Skeletal muscle satellite cell (primary cell): ENCODE measurements around the gene LDB2.

Experiments
- H3K27me3 ChIP-seq: 2 replicates; pipeline ENCODE4 v1.7.0; 2013; ENCODE audit warnings: low read length; ENCODE audit not compliant: control insufficient read depth, insufficient read depth
- H3K36me3 ChIP-seq: 2 replicates; pipeline ENCODE4 v1.7.0; 2013; ENCODE audit warnings: mild to moderate bottlenecking, control low read depth, low read length; ENCODE audit not compliant: insufficient read depth
- H3K4me1 ChIP-seq: 2 replicates; pipeline ENCODE4 v1.7.0; 2013; ENCODE audit warnings: low read length; ENCODE audit not compliant: control insufficient read depth, insufficient read depth
- H3K4me2 ChIP-seq: 2 replicates; pipeline ENCODE4 v1.7.0; 2013; ENCODE audit warnings: mild to moderate bottlenecking, low read length
- H3K4me3 ChIP-seq: 2 replicates; pipeline ENCODE4 v1.7.0; 2013; ENCODE audit warnings: low read length
- H3K9ac ChIP-seq: 2 replicates; pipeline ENCODE4 v1.7.0; 2013; ENCODE audit warnings: mild to moderate bottlenecking, low read depth, low read length, moderate library complexity
- H3K9me3 ChIP-seq: replicated peaks from 2 replicates; pipeline ENCODE4 v1.7.0; 2013; ENCODE audit warnings: mild to moderate bottlenecking, control low read depth, low read length

Gene LDB2

DNA sequence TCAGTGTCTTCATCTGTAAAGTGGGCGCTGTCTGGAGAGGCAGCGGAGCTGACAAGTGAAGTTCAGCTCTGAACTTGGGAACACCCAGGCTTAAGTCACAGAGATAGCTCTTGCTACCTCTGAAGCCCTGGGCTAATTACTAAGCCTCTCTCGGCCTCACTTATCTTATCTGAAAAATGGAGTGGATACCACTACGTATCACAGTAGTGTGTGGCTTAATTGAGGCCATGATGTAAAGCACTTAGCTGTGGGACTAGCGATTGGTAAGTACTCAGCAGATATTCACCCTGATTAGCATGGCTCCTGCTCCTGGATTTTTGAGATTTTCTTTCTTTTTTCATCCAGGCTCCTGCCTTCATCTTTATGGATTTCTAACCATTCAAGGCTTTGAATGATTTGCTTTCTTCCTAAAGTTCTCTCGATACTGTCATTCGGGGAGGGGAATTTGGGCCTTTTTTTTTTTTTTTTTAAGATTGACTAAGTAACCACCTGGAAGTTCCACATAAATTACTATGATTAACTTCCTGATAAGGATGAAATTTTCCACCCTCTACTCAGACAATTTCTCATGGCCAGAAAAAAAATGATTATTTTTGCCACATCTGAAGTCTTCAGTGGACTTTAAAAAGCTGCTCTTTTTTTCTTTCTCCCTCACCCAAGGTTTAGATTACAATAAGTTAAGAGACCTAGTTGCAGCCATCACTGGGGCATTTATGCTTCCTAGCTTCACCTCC lies 17.1 kb downstream of the LDB2 start:
- Histone ChIP-seq H3K9ac (no peak overlapping the region), H3K4me2 (no peak overlapping the region), H3K4me1 (no peaks in the 10 kb centered on the region), H3K4me3 (no peak overlapping the region), H3K9me3 (no peaks in the 10 kb centered on the region), H3K36me3 (no peaks in the 10 kb centered on the region), H3K27me3 (no peaks in the 10 kb centered on the region)

DNA sequence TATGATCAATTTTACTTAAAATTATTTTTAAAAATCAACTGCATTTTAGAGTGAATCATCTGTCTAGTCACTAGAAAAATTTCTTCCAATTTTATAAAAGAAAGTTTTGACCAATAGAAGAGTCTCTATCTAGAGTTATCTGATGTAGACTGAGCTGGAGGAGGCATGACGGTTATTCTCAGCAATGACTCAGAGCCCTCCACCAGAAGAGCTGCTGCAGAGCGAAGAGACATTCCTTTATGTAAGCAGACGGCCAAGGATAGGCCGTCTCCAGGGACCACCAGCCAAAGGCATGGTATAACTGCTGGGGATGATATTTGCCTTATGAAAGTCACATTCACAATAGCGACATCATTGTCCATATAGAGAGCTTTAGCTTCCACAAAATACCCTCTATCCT lies 23.0 kb downstream of the LDB2 start:
- Histone ChIP-seq H3K9ac (no peak overlapping the region), H3K4me2 (no peak overlapping the region), H3K36me3 (no peaks in the 10 kb centered on the region), H3K27me3 (no peaks in the 10 kb centered on the region), H3K9me3 (no peaks in the 10 kb centered on the region), H3K4me1 (no peaks in the 10 kb centered on the region), H3K4me3 (no peak overlapping the region)

DNA sequence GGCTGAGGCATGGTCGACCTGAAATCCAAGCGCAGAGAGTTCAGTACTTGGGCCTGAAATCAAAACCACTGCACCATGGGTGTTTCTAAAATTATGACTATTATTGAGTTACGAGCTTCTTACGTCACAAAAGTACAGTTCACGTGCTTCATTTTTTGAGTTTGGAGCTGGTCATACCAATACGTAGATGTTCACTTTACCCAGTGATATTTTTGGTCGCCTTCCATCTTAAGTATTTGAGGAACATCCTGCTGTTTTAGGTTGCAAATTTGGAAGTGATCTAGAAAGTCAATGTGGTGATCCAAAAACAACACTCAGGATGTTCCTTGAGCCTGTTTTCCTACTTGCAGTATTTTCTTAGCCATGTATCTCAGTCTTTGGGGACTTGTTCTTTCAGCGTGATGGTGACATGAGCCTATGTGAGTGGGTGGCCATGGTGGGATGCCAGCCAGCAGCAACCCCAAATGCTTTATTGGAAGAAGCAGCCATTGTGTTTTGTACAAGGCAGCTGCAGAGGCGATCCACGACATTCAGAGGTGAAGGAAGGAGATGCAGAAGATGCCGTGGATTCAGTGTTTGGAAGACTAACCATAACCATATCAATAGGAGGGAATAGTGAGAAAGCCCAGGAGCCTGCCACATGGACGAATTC lies 28.7 kb downstream of the LDB2 start:
- Histone ChIP-seq H3K4me2 (no peak overlapping the region), H3K9ac (no peak overlapping the region), H3K27me3 (no peaks in the 10 kb centered on the region), H3K9me3 (peaks cover 3% of the 10 kb centered on the region), H3K4me3 (no peak overlapping the region), H3K36me3 (no peaks in the 10 kb centered on the region), H3K4me1 (no peaks in the 10 kb centered on the region)

DNA sequence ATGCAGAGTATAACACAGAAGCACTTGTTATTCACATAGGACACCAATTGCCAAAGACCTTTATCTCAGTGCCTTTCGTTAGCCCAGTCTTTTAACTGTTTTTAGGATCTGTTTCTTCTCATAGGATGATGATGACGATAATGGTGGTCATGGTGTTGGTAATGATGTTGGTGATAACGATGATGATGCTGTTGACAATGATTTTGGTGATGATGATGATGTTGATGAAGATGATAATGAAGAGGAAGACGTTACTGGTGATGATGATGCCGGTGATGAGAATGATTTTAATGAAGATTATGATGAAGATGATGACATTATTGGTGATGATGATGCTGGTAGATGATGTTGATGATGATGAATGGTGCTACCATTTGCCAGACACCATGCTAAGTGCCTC lies 29.8 kb downstream of the LDB2 start:
- H3K36me3 ChIP-seq: no peaks in the 10 kb centered on the region
- H3K9ac ChIP-seq: no peak overlapping the region
- H3K9me3 ChIP-seq: peaks cover 3% of the 10 kb centered on the region
- H3K27me3 ChIP-seq: no peaks in the 10 kb centered on the region
- no peaks in the 10 kb centered on the region for H3K4me1 ChIP-seq
- no peak overlapping the region for H3K4me3 ChIP-seq
- H3K4me2 ChIP-seq: no peak overlapping the region

DNA sequence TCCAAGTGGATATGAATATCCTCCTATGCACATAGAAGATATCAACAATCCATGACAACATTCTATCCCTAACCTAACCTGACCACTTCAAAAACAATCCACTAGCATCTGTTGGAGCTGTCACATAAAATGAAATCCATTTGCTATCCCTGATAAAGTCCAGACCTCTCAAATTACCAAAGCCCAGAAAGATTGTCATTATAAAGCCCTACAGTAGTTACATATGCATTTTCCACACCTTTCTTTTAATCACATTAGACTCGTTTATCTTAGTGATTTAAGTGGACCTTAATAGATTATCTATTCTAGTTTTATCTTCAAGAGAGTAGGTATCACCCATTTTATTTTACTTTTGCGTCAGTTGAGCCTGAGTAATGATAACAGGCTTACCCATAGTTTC lies 30.6 kb downstream of the LDB2 start:
- Histone ChIP-seq H3K4me2 (no peak overlapping the region), H3K9me3 (peaks cover 3% of the 10 kb centered on the region)

DNA sequence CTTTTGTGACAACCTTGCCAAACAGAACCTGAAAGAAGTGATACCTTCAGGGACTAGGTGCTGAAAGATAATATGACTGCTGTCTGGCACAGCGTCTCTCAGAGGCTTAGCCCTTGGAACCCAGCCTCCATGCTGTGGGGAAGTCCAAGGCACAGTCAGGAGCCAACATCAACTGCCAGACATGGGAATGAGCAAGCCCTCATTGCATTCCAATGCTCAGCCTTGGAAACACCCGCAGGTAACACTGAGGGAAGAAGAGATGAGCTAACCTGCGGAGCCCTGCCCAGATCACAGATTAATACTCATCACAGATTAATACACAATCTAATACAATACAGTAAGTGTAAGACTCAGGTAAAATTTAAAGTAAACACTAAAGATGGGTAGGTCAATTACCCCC lies 31.5 kb downstream of the LDB2 start:
- Histone ChIP-seq H3K4me1 (no peaks in the 10 kb centered on the region), H3K9ac (no peak overlapping the region)

More for the DNA sequence above, 30.6 kb downstream of the LDB2 start:
- no peaks in the 10 kb centered on the region for H3K4me1 ChIP-seq
- no peak overlapping the region for H3K9ac ChIP-seq
- H3K4me3 ChIP-seq: no peak overlapping the region
- H3K27me3 ChIP-seq: no peaks in the 10 kb centered on the region
- no peaks in the 10 kb centered on the region for H3K36me3 ChIP-seq

DNA sequence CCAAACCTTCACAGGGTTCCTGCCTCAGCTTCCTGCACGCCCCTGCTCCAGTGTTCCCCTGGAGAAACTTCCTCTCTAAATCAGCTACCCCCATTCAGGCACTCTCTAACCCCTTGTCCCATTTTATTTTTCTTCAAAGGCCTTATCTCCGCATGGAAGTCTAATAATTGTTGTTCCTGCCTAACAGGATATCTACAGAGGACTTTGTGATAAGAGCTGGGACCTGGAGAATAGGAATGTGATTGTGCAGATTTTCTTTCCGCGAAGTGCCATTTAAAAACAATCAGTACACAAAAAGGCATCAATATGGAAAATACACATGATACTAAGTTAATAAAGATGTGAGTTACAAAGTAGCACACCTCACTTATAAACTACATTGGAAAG lies 32.6 kb downstream of the LDB2 start:
- Histone ChIP-seq H3K9me3 (peaks cover 3% of the 10 kb centered on the region), H3K36me3 (no peaks in the 10 kb centered on the region), H3K27me3 (no peaks in the 10 kb centered on the region), H3K9ac (no peak overlapping the region), H3K4me2 (no peak overlapping the region), H3K4me3 (no peak overlapping the region), H3K4me1 (no peaks in the 10 kb centered on the region)

More for the DNA sequence above, 31.5 kb downstream of the LDB2 start:
- H3K27me3 ChIP-seq: no peaks in the 10 kb centered on the region
- no peak overlapping the region for H3K4me2 ChIP-seq
- H3K9me3 ChIP-seq: peaks cover 3% of the 10 kb centered on the region
- H3K4me3 ChIP-seq: no peak overlapping the region
- no peaks in the 10 kb centered on the region for H3K36me3 ChIP-seq

DNA sequence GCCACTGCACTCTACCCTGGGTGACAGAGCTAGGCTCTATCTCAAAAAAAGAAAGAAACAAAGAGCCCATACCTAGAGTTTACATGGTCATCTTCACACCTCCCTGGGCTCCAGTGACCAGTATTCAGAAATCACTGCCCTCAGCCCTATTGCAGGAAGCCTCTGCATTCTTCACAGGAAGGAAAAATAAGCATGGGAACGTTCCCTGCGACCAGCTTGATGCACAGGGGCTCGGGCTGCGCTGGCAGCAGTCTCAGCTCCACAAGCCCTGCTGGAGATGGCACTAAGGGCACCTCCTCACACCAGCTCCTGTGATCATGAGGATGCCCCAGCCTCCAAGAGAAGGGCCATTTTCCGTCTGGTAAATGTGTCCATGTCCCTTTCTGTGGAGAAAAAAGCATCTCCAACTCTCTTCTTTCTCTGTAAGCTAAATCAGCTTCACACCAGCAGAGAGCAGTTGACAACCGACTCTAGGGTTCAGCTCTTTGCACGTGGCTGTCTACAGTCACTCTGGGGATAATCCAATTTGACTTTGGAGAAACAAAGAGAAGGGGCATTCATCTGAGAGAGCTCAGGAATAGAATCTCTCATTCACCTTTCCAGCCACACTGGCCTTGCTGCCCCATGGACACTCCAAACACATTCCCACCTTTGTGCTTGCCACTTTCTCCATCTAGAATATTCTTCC lies 33.1 kb downstream of the LDB2 start:
- Histone ChIP-seq H3K4me2 (no peak overlapping the region), H3K4me1 (no peaks in the 10 kb centered on the region), H3K27me3 (no peaks in the 10 kb centered on the region), H3K9ac (no peak overlapping the region), H3K4me3 (no peak overlapping the region), H3K9me3 (peaks cover 3% of the 10 kb centered on the region), H3K36me3 (no peaks in the 10 kb centered on the region)

DNA sequence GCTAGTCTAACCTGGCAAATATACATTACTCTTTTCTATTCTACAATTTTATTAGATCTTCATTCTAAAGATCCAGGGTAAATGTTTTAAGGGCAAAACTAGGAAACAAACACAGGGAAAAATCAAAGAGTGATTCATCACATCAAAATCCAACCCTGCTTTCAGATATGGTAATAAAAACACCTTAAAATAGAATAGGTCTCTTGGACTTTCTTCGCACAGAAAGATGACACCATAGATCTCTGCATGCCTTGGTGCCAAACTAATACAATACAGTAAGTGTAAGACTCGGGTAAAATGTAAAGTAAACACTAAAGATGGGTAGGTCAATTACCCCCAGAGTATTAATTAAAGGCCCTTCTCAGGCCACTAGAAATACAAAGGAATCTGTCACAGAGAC lies 34.2 kb downstream of the LDB2 start:
- Histone ChIP-seq H3K9me3 (no peaks in the 10 kb centered on the region), H3K9ac (no peak overlapping the region), H3K4me1 (no peaks in the 10 kb centered on the region), H3K4me3 (no peak overlapping the region), H3K36me3 (no peaks in the 10 kb centered on the region), H3K4me2 (no peak overlapping the region), H3K27me3 (no peaks in the 10 kb centered on the region)

DNA sequence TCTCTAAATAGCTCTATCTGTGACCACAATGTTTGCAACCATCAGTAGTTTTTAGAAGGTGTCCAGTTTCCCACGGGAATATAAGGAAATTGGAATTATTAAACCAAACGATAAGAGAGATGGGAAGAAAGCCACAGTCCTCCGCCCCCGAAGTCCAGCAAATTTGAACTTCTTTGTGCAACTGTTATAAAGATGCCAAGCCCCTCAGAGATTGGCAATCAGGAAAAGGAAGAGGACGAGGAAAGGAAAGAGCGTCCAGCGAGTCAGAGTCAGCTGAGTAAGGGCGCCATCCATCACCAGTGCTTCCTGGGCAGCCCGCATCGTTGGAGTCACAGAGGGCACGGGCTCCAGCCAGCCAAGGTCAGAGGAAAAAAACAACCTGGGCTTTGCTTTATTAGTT lies 35.7 kb downstream of the LDB2 start:
- H3K27me3 ChIP-seq: no peaks in the 10 kb centered on the region

DNA sequence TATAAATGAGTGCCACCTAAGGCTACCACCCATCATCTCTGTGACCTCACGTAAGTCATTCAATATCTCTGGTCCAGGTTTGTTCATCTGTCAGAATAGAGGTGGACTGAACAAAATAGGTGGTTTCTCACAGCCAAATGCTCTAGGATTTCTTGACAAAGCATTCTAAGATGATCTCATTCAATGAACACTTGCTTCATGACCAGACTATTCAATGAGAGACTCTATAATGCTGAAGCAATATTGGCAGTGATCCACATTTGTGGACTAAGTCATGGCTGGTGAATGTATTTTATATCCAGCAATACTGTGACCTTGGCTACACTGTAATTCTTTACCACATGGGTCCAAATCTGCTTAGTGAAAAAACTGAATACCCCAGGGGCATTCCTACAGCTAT lies 37.9 kb downstream of the LDB2 start:
- Histone ChIP-seq H3K4me2 (no peak overlapping the region), H3K4me1 (no peaks in the 10 kb centered on the region), H3K9ac (no peak overlapping the region), H3K9me3 (no peaks in the 10 kb centered on the region), H3K4me3 (no peak overlapping the region), H3K27me3 (no peaks in the 10 kb centered on the region), H3K36me3 (no peaks in the 10 kb centered on the region)

More for the DNA sequence above, 35.7 kb downstream of the LDB2 start:
- H3K4me3 ChIP-seq: no peak overlapping the region
- no peak overlapping the region for H3K4me2 ChIP-seq
- H3K9me3 ChIP-seq: no peaks in the 10 kb centered on the region
- no peak overlapping the region for H3K9ac ChIP-seq
- H3K36me3 ChIP-seq: no peaks in the 10 kb centered on the region
- no peaks in the 10 kb centered on the region for H3K4me1 ChIP-seq
